Measurements from ENCODE around the gene RNASE7. TPM values are rescaled to one million over a fixed set of nuclear protein-coding genes. Genes with fewer than 3 reads are reported as not detected.
"Not testable (repeated sequence)": the region's sequence is repeated elsewhere in the genome, so short reads cannot be mapped to it uniquely, and the experiment has no call there.

RNASE7 gene, protein sequence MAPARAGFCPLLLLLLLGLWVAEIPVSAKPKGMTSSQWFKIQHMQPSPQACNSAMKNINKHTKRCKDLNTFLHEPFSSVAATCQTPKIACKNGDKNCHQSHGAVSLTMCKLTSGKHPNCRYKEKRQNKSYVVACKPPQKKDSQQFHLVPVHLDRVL
- not detected in 2 replicates for total RNA-seq

DNA sequence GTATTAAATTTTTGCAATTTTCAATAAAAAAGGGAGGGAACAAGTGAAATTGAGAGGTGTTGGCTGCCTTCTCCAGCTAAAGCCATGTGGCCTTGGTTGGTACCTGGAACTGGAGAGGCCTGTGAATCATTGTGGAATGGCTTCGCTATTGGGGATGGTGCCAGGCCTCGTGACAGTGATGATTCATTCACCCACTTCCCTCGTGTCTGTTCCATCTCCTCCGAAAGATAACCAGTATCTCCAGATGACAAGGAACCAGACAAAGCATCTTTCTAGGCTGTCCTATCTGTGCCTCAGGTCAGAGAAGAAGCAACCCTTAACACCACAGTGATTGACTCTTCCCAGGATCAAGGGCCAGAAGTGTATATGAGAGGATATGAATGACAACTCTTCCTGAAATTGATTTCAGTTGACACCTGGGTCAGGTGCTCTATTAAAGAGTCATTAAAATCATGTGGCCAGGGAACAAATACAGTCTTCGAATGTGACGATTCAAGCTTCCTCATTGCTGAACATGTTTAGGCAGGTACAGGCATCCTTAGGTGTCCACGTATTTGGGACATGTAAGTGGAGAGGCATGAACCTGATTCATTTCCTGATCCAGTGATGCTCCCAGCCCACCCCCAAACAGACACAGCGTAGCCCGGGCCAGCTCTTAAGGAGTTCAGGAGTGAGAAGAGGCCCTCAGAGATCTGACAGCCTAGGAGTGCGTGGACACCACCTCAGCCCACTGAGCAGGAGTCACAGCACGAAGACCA is at the start of gene RNASE7:
Gene RNASE7, plus strand, starts transcription at position 687 of the 758 bp plus-strand sequence. CDS start 631 bp downstream, outside the sequence.
- intact Hi-C loops (cut with micrococcal nuclease), result no loop called here

DNA sequence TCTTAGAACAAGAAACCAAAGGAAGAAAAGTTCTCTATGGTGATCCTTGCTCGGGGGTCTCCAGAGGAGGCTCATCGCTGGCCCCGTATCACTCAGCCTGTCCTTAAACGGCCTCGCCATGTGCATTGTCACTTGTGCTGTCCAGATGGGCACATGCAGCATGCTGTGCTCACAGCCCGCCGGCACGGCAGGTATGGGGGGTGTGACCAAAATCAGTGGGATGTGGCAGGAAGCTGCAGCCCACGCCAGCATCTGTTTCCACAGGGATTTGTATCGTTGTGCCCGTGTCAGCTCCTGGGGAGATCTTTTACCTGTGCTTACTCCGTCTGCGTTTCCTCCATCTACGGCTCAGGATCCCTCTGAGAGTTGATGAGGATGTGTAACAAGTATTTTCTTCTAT is 45.6 kb upstream of the RNASE7 start:
- intact Hi-C loops (cut with micrococcal nuclease), result no loop called here

DNA sequence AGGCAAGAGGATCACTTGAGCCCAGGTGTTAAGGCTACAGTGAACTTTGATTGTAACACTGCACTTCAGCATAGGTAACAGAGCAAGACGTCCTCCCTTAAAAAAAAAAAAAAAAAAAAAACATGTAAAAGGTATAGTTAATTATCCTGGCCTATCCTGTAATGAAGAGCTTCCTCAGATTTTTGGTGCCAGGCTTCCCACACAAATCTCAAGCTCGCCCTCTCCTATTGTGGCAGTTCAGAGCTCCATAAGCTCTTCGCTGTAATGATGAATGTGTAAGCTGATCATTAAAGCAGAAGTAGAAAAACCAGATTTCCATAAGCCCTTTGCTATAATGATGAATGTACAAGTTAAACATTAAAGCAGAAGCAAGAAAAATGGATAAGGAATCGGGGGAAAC is 45.0 kb upstream of the RNASE7 start:
- intact Hi-C loops (cut with micrococcal nuclease), result no loop called here

DNA sequence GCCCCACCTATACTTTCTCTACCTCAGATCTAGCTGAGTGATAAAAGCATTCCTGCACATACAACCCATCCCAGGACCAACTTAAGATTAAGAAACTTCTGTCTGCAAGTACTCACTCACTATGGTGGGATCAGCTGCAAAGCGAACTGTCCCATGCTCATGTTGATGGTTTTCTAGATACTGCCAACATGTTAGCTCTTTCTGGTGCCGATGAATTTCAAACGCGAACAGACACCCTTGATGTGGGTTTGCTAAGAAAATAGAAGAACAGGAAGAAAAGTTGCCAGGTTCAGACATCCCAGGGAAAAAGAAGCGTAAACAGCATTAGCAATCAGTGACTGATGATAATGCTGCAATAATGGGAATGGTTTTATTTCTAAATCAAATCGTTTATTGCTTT is 44.6 kb upstream of the RNASE7 start:
- intact Hi-C loops (cut with micrococcal nuclease), result no loop called here

DNA sequence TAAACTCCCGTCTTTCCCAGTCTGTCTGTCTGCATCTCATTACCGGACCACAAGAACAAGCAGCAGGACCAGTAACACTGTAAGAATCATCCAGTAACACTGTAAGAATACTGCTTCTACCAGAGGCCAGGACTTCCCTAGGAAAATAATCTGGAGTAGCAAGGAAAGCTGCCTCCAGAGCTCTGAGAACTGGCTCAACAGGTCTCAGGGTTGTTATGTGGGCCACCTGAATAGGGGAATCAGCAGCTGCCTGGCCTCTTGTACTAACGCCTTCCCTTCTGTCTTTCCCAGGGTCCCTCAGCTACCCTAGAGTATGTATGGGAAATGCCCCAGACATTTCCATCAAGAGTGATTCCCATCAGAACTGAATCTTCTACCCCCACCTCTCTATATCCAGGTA is 44.0 kb upstream of the RNASE7 start:
- intact Hi-C loops (cut with micrococcal nuclease), result no loop called here

DNA sequence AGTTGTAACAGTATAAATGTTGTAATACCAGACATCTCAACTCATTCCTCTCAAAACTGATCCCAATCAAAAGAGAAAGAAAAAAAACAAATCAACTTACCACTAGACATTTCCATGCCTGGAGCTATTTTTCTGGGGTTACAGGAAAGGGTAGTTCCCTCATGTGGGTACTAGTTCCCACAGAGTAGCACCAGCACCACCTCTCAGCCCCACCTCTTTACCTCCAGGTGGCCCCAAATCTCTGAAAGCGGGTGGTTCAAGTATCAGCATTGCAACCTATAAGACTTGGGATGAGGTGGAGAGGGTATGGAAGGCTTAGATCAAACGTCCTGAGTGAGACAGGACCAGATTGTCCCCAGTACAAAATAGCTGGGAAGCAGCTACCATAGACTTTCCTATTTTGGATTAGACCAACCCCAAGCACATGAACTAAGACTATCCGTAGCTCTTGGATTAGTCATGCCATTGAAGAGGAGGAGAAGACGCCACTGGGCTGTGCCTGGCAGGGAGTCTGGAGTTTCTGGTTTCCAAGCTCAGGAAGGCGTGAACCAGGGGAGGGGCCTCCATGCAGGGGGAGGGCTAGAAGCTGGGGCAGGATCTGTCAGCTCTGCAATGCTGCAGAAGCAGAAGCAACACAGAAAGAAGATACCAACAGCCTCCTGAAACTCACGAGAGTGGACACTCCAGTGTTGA is 43.3 kb upstream of the RNASE7 start, which contains the start of gene SLC39A2:
Gene SLC39A2, plus strand, starts transcription at position 620 of the 693 bp plus-strand sequence. CDS start 154 bp downstream, outside the sequence.
- intact Hi-C loops (cut with micrococcal nuclease), result no loop called here

DNA sequence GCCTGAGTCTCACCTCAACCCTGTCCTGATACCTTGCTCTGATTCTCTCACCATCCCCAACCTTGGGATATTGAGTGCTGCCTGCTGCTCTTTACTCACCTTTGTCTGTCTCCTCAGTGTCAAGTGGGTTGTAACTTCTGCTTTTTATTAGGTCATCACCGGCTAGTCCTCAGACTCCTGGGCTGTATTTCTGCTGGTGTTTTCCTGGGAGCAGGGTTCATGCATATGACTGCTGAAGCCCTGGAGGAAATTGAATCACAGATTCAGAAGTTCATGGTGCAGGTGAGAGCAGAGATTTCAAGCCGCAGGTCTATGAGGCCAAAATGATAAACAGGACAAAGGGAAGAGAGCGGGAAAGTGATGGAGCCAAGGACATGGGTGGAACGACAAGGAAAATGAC is 42.6 kb upstream of the RNASE7 start:
- intact Hi-C loops (cut with micrococcal nuclease), result no loop called here

DNA sequence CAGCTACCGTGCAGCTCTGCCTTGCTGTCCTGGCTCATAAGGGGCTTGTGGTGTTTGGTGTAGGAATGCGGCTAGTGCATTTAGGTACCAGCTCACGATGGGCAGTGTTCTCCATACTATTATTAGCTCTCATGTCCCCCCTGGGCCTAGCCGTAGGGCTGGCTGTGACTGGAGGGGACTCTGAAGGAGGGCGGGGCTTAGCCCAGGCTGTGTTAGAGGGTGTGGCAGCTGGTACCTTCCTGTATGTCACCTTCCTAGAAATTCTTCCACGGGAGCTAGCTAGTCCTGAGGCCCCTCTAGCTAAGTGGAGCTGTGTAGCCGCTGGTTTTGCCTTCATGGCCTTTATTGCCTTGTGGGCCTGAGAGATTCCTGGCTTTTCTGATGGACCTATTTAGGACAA is 40.9 kb upstream of the RNASE7 start:
- intact Hi-C loops (cut with micrococcal nuclease), result no loop called here

DNA sequence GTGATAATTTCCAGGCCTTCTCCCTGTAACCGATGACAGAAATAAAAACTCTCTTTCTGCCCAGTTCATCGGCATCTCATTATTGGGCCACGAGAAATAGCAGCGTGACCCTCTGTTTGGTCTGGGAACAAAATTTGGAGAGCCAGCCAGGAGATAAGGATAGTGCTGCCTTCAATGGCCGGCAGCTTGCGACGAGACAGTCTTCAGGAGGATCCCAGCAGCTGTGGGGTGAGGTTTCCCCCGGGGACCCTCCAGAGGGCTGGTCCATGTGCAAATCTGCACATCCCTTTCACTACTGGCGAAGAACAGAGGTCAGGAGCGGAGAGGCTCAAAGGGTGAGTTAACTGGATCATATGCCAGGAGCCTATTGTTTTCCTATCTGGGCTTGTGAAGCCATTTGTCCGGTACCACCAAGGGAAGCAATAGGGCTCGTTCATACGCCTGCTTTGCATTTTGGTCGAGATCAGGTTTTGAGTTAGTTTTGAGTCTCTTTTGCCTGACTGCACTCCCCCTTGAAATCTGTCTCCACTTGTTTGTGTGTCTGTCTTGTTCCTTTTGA is 38.3 kb upstream of the RNASE7 start:
- intact Hi-C loops (cut with micrococcal nuclease), result no loop called here

DNA sequence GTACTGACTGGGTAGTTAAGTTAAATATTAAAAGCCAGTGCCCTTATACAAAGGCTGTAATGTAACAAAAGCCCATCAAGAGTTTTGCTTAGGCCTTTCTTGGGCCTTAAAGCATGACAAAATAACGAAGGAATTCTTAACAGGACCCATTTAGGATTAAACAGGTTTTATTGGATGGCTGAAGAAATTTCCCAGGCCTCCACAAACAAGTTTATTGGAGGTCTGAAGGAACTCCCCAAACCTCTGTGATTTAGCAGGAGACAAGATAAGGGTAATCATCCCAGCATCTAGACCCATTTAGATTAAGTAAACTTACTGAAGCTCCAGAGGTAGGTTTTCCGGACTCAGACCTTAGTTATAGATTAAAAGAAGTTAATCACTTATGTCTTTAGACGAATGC is 32.4 kb upstream of the RNASE7 start:
- intact Hi-C loops (cut with micrococcal nuclease), result not testable (repeated sequence)

DNA sequence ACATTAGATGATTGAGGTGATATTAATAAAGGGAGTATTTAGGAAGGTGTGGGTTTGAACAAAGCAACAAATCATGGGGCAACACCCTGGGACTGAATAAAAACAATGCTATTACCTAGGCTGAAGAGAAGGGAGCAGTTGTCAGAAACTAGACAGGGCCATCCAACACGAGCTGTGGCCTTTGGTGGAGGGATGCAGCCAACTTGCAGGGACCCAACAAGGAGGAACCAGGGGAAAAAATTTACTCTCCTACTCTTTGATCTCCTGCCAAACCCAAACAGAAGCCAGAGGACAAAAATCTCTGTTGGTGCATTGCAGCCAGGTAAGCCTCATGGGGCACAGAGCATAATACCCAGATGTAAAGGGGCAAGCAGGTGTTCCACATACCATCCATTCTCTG is 31.0 kb upstream of the RNASE7 start:
- intact Hi-C loops (cut with micrococcal nuclease), result no loop called here

DNA sequence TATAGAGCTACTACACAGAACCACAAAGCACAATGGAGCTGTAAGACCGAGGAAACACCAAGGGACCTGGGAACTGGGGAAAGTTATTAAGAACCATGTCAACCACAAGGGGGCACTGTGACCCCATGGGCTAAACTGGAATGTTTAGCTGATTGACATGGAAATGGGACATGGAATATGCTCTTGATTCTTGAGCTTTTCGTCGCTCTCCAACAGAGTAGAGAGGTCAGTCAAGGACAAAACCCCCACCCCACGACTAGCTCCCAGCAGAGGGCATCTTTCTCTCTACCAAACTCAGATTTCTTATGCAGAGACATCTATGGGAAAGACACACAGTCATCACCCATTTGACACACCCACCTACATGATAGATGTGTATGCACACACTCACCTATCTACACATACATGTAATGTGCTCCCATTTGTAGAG is 27.4 kb upstream of the RNASE7 start:
- intact Hi-C loops (cut with micrococcal nuclease), result loop anchor here (1.0 kb wide), 3 partner anchors 26 to 90 kb away; no protein-coding TSS in a partner anchor

DNA sequence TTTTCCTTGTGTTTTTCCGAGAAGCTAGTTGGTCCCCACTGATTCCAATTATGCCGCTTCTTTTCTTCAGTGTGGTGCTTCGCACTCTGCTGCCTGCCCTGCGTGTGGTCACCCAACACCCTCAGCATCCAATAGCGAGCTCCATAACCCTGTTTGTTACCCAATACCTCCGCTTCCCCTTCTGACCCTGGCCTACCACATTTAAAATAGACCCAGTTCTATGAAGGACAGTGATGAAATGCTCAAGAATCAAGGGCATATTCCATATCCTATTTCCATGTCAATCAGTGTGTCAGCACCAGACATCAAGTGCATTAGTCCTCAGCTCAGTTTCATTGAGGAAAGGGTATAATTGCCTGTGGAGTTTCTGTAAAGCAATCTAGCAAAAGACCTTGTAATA is 26.9 kb upstream of the RNASE7 start:
- intact Hi-C loops (cut with micrococcal nuclease), result no loop called here

DNA sequence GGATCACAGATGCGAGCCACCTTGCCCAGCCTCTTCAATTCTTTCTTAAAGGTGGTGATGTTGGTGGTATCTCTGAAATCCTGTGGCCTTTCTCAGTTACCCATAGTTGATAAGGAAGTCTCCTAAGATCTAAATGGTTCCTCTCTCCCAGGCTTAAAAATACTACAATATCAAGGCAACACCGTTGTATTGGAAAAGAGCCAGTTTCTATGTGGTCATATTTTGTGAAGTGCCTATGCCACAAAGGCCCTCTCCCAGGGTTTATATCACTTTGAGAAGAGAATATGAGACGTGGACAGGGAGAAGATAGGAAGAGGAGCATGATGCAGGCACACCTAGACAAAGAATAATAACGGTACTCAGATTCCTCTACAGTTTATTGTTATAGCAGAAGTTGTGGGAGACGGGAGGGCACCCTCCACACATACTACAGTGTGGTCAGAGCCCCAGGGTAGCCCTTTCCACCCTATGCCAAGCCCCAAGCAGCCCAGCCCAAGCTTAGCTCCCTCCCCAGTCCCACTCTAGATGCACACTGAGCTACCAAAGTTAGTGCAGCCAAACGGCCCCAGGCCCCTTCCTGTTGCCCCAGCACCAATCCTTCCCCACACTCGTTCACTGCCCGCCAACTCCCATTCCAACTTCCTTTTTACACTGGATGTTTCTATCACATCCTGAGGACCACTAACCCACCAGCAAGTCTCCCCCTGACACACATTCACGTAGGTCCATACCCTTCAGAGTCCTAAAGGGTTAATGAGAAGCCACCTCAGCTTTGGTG is 25.6 kb upstream of the RNASE7 start:
- intact Hi-C loops (cut with micrococcal nuclease), result no loop called here

DNA sequence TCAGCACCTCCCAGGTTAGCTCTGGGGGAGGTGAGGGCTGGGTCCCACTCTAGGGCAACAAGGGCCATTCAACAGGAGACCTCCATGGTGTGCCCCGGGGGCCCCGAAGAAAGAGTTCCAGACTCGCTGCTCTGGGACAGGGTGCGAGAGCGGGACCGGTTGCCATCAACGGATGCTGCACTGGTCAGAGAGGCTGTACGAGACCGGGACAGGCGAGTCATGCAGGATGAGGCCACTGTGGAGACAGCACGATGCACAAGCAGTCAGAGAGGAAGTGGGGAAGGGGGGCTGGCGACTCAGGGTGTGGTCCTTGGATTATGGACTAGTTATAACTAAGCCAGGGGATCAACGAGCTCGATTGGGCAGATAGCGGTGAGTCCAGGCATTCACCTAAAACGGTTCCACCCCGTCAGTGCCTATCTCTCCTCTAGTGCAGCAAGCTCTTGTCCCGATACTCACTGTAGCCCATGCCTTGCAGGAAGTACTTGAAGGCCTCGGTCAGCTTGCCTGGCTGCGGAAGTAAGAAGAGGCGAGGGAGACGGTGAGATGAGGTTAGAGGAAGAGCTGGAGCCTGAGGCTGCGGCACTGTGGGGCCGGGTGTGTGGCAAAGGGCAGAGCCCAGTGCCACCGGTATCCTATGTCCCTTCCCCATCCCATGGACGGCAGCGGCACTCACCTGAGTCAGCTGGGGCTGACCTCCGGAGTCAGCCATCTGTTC is 24.5 kb upstream of the RNASE7 start:
- intact Hi-C loops (cut with micrococcal nuclease), result no loop called here

DNA sequence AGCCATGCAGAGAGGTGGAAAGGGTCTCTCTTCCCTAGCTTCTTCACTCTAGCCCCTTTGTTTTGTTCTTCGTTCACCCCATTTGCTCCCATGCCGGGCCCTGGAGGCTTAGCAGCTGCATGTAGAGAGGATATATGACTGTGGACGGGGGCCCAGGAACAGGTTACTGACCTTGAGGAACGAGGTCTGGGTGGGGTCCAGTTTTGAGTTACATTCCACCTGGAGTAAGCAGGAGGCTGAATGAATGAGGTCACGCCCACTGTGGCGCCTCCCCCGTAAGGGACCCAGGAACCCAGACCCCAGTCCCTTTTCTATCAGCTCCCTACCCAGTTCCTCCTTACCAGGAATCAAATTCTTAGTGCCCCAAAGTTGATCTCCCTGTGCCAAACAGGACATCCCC is 23.9 kb upstream of the RNASE7 start:
- intact Hi-C loops (cut with micrococcal nuclease), result no loop called here

DNA sequence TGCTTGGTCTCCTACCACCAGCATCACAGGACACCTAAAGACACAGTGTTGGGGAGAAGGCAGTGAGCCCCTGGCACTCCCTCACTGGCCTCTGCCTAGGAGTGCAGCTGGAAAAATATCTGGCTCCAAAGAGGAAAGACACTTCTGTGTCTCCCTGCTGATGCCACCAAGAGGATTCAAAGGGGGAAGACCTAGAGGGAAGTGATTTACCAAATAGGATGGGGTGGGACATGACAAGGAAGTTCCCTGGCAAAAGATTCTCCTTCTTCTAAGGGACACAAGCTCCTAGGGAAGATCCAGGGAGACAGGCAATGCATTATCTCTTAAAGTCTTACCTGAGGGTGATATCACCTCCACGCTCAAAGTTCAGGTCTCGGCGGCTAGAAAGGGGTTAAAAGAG is 23.4 kb upstream of the RNASE7 start:
- intact Hi-C loops (cut with micrococcal nuclease), result no loop called here

DNA sequence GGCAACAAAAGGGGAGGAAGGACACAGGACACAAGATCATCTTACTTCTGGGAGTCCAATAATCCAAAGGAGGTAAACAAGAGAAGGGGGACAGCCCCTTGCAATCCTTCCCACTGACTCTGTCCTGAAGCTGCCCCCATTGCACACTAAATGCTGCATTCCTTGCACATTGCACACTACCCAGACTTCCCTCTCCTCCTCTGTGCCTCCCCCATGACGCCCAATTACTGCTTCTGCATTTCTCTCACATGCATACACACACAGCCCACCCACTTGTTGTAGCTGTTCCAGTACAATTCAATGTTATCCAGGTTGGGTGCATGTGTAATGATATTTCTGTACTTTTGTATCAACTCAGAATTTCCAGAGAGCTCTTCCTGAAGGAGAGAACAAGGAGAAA is 22.8 kb upstream of the RNASE7 start:
- intact Hi-C loops (cut with micrococcal nuclease), result no loop called here

DNA sequence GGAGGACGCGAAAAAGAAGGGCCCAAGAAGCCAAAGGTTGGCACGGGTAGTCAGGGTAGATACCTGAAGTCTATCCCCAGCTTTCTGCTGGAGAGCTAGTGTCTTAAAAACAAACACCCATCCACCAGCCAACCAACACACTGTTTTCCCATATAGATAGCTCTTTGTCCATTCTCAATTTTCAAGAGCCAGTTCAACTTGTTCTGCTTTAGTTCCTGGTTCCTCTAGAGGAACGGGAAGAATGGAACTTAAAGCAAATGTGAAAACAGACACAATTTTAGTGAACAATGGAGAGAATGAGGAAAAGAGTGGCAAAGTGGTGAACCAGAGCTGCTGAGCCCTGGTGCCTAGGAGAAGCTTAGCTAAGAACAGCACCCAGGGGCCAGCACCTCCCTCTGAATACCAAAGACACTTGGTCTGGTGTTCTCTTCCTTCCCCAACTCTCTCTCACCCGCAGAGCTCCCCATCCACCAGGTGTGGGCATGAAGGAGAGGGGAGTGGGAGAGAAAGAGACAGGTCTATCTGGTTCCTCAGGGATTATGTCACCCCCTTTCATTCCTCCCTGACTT is 21.1 kb upstream of the RNASE7 start:
- intact Hi-C loops (cut with micrococcal nuclease), result no loop called here

DNA sequence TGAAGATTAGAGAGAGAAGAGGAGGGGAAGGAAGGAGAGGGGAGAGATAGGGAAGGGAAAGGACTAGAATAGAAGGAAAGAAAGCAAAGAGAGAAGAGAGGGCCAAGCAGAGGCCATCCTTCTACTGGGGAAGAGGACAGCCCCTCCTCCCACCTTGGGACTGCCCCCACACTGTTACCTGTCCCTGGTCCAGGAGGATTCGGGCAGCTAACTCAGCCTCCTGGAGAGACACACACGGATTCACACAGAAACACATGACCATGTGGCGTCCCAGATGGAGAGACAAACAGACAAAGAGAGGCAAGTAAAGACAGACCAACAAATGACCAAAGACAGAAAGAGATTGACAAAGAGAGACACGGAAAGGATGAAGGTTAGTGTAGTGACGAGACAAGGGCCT is 19.5 kb upstream of the RNASE7 start:
- intact Hi-C loops (cut with micrococcal nuclease), result no loop called here
